Osteocyte (in vitro differentiated cells): ENCODE results near the gene VSIR. TPM values are rescaled to one million over a fixed set of nuclear protein-coding genes. Genes with fewer than 3 reads are reported as not detected.

Experiments
- DNase-seq: peaks from one replicate; pipeline ENCODE4 v3.0.0; 2021; ENCODE audit warnings: mixed read lengths; ENCODE audit not compliant: unreplicated experiment; ENCODE audit errors: extremely low spot score
- H3K27ac Mint-ChIP-seq: one replicate; pipeline ENCODE4 v1.8.0; 2021; ENCODE audit warnings: mild to moderate bottlenecking, mixed read lengths; ENCODE audit not compliant: unreplicated experiment
- H3K27me3 Mint-ChIP-seq: one replicate; pipeline ENCODE4 v1.8.0; 2021; ENCODE audit warnings: mixed read lengths; ENCODE audit not compliant: unreplicated experiment
- H3K36me3 Mint-ChIP-seq: one replicate; pipeline ENCODE4 v1.8.0; 2021; ENCODE audit warnings: mixed read lengths; ENCODE audit not compliant: unreplicated experiment
- H3K4me1 Mint-ChIP-seq: one replicate; pipeline ENCODE4 v1.8.0; 2021; ENCODE audit warnings: mixed read lengths; ENCODE audit not compliant: unreplicated experiment
- H3K4me3 Mint-ChIP-seq: one replicate; pipeline ENCODE4 v1.8.0; 2021; ENCODE audit warnings: mild to moderate bottlenecking, moderate library complexity, mixed read lengths; ENCODE audit not compliant: unreplicated experiment
- H3K9me3 Mint-ChIP-seq: one replicate; pipeline ENCODE4 v1.8.0; 2021; ENCODE audit warnings: mixed read lengths; ENCODE audit not compliant: unreplicated experiment
- total RNA-seq: library from RNA; stranded (reverse); gene quantifications from 2 replicates; pipeline ENCODE4 v1.2.1, GENCODE V29; 2021
- TF ChIP-seq, protein P1 (sequence below): fragments of 200-600 bp; sonication (generic); IDR thresholded peaks from 2 replicates; pipeline ENCODE4 v1.5.0; 2021; ENCODE audit warnings: antibody characterized with exemption, mild to moderate bottlenecking, moderate library complexity

The VSIR gene
- total RNA-seq, 1 donor from 2014 or later: 0.75 TPM

DNA sequence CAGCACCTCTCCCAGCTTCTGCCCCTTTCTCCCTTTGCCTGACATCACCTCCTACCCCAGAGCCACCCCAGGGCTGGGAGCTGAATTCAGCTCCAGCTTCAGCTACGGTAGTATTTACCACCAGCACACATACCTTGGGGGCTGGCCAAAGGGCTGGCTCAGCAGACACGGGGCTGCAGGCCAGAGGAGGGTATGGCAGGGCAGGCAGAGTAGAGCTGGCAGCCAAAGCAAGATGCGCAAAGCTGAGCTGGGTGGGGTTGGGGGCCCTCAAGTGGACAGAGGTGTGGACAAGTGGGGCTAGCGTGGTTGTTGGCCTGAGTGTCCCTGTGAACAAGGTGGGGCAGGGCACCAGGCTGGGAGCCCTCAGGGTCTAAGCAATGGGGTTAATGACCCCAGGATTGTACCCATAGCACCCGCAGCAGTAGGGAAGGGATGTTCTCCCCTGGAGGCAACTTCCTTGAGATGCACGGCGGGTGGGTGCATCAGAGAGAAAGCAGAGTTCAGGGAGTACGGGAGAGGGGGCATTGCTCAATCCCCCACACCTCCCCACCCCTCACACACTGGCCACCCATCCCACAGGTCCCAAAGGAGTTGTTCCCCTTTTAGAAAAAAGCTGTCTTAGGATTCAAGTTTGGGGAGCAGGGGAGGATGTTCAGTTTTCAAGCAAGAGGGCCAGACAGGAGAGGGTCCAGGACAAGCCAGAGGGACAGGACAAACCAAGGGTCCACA is 8.0 kb downstream of the VSIR start:
- TF ChIP-seq, protein P1, sequence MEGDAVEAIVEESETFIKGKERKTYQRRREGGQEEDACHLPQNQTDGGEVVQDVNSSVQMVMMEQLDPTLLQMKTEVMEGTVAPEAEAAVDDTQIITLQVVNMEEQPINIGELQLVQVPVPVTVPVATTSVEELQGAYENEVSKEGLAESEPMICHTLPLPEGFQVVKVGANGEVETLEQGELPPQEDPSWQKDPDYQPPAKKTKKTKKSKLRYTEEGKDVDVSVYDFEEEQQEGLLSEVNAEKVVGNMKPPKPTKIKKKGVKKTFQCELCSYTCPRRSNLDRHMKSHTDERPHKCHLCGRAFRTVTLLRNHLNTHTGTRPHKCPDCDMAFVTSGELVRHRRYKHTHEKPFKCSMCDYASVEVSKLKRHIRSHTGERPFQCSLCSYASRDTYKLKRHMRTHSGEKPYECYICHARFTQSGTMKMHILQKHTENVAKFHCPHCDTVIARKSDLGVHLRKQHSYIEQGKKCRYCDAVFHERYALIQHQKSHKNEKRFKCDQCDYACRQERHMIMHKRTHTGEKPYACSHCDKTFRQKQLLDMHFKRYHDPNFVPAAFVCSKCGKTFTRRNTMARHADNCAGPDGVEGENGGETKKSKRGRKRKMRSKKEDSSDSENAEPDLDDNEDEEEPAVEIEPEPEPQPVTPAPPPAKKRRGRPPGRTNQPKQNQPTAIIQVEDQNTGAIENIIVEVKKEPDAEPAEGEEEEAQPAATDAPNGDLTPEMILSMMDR: no peak
- Mint-ChIP-seq H3K4me1 (peaks cover 31% of the 10 kb centered on the region), H3K4me3 (no peak overlapping the region), H3K36me3 (no peaks in the 10 kb centered on the region), H3K27ac (peak overlapping the region; percentile 18), H3K9me3 (no peaks in the 10 kb centered on the region), H3K27me3 (no peaks in the 10 kb centered on the region)
- no peak for DNase-seq

DNA sequence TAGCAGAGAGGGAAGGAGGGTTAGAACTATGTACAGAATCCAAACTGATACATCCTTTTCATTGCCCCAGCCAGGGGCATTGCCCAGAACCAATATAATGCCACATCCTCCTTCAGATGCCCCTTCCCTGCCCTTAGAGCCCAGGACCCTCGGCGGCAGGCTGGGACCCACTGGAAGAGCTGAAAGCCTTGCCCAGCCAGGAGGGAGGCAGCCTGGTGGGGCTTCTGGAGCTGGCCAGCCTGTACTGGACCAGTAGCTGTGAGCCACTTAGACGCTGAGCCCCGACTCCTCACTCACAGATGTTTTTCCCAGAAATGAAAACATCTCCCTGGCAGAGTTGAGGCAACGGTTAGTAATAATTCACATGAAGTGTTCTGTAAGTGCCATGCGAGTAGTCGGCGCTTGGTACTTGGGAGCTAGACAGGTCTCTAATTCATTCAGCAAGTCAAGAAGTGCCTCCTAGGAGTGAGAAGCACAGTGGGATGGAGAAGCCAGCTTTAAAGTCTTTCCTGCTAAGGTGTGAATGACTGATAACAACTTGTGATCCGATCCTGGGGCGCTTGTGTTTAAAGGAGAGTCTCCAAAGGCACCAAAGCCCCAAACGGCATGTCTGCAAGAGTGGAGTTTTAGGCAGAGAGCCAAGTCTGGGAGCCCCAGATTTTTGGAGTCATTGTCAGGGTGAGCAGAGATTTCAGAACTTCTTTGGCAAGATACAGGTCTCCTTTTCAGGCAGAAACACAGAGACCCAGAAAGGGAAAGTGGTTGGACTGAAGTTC is 9.8 kb downstream of the VSIR start:
- Mint-ChIP-seq H3K36me3 (no peaks in the 10 kb centered on the region), H3K27ac (no peak overlapping the region), H3K27me3 (no peaks in the 10 kb centered on the region), H3K4me1 (peaks cover 27% of the 10 kb centered on the region), H3K4me3 (no peak overlapping the region), H3K9me3 (no peaks in the 10 kb centered on the region)
- no peak for DNase-seq
- TF ChIP-seq, protein P1: no peak

DNA sequence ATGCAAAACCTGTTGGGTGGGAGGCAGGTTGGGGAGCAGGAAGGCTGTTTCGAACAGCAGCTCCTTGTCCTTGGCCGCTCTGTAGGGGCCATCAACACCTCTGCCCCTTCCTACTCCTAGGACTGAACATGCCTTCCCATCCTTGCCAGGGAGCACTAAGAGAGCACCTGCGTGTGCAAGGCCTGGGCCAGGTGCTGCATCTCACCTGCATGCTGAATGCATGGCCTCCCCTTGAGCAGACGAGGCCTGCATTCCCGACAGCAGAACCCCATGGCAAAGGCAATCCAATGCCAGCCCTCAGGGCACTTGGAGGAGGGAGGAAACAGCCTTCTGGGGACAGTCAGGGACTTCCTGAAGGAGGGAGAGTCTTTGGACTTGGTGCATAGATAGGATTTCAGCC is 11.0 kb downstream of the VSIR start:
- H3K4me1 Mint-ChIP-seq: peaks cover 19% of the 10 kb centered on the region
- no peak overlapping the region for H3K4me3 Mint-ChIP-seq
- no peak overlapping the region for H3K27ac Mint-ChIP-seq
- no peaks in the 10 kb centered on the region for H3K36me3 Mint-ChIP-seq
- no peak for DNase-seq
- TF ChIP-seq, protein P1: no peak
- H3K9me3 Mint-ChIP-seq: no peaks in the 10 kb centered on the region
- no peaks in the 10 kb centered on the region for H3K27me3 Mint-ChIP-seq

DNA sequence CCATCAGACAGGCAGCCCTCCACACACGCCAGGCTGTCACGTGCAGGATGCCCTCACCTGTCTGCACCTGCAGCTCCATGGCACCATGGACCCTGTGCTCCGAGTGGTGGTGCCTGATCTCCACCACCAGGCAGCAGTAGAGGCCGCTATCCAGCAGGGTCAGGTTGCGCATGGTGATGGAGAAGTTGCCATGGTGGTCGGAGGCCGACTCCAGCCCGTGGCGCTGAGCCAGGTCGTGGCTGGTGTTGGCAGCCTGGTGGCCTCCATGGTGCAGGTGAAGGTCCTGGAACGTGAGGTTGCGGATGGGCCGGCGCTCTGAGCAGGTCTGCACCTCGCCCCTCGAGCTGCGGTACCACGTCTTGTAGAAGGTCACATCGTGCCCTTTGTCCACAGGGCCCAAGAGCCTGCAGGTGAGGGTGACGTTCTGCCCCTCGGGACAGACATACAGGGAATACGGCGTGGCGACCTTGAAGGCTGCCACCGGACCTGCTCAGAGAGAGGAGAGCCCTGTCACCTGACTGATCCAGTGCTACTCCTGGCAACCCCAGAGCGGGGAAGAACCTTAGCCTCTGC is 11.7 kb downstream of the VSIR start:
- Mint-ChIP-seq H3K4me3 (no peak overlapping the region), H3K27ac (no peak overlapping the region), H3K9me3 (no peaks in the 10 kb centered on the region), H3K36me3 (no peaks in the 10 kb centered on the region), H3K4me1 (peaks cover 12% of the 10 kb centered on the region), H3K27me3 (peaks cover 2% of the 10 kb centered on the region)
- no peak for DNase-seq
- TF ChIP-seq, protein P1: no peak

DNA sequence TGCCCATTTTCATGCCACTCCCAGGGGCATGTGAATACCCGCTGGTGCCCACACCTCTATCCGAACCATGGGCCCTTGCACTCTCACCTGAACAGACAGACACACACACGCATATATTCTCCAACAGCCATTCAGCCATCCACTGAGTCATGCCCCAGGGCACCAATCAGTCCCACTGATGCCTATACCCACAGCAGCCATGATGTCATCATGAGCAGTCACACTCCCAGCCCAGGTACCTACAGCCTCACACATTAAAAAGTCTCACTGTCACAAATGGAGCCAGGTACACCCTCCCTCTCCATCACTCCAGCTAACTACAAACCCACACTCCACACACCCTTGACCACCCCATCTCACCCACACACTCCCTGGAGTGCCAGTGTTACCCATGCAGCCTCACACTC is 12.2 kb downstream of the VSIR start:
- TF ChIP-seq, protein P1: no peak
- Mint-ChIP-seq H3K4me3 (no peak overlapping the region), H3K27me3 (peaks cover 7% of the 10 kb centered on the region)

More for the DNA sequence above, 12.2 kb downstream of the VSIR start:
- Mint-ChIP-seq H3K9me3 (no peaks in the 10 kb centered on the region), H3K36me3 (no peaks in the 10 kb centered on the region), H3K27ac (no peak overlapping the region), H3K4me1 (peaks cover 10% of the 10 kb centered on the region)
- DNase-seq: no peak
